HG03025 (cell line): Measurements from ENCODE around the gene SNW1.

ENCODE experiments used
- ATAC-seq: cut with Tn5 transposase; IDR thresholded peaks from one replicate; pipeline ENCODE4 v1.9.1; 2021; ENCODE audit warnings: mild to moderate bottlenecking, moderate library complexity; ENCODE audit not compliant: unreplicated experiment, low FRiP score

The SNW1 gene

DNA sequence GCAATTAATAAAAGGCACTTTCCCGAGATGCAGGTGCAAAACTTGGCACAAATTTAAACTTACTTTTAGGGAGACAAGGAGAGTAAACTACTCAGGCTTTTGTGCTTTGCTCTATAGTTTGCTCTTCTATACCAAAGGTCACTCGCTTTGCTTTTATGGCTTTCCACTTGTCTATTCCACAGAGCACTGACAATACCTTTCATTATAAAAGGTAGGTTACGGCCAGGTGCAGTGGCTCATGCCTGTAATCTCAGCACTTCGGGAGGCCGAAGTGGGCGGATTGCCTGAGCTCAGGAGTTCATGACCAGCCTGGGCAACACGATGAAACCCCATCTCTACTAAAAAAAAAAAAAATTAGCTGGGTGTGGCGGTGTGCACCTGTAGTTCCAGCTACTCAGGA lies 86.0 kb downstream of the SNW1 start:
- ATAC-seq = no peak

DNA sequence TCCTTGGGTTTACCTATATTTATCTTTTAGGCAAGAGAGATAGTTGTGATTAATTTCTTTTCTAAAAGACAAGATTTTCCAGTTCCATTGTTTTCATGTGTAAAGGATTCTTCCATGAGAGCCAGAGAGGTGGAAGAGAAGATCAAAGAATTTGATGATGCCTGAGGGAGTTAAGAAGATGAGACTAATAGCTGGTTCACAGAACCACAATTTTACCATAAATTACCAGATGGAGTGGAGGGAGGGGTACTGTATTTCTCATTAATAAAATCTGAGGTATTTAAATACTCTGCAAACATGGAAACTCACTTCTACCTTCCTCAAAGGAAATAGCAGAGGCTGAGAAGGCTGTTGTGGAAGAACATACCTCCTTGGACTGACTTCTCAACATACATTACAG lies 87.8 kb downstream of the SNW1 start:
- ATAC-seq = no peak
